A673 (cell line): ENCODE results near the gene HNRNPF. TPM values are rescaled to one million over a fixed set of nuclear protein-coding genes. Genes with fewer than 3 reads are reported as not detected.

ENCODE experiments used
- BruUV-seq: library from RNA; stranded (reverse); fragments of 400-500 nt; replicated peaks from 2 replicates; lab custom pipeline; 2021; lab: Mats Ljungman, UMichigan
- CTCF ChIA-PET: fragments of 300-600 bp; sonication (Branson Sonifier 250); formaldehyde crosslinking; loops from one replicate; lab custom pipeline; 2022; ENCODE audit warnings: antibody characterized with exemption; lab: Charles Lee
- POLR2A ChIA-PET: fragments of 300-600 bp; sonication (Branson Sonifier 250); formaldehyde crosslinking; loops from one replicate; lab custom pipeline; 2022; ENCODE audit warnings: antibody characterized with exemption; ENCODE audit not compliant: low non-redundant PET; lab: Charles Lee
- DNase-seq: peaks from one replicate; pipeline ENCODE4 v3.0.0-alpha.2; 2015; ENCODE audit warnings: low spot score
- H3K27ac ChIP-seq: fragments of 200-600 bp; sonication (generic); 2 replicates; pipeline ENCODE4 v1.5.1; 2016; ENCODE audit warnings: mixed run types, low read depth, mild to moderate bottlenecking, mixed read lengths, antibody characterized with exemption, low read length; ENCODE audit not compliant: poor library complexity, severe bottlenecking
- H3K27me3 ChIP-seq: fragments of 200-600 bp; sonication (generic); replicated peaks from 2 replicates; pipeline ENCODE4 v1.6.1; 2017; ENCODE audit warnings: mixed run types, low read depth, mild to moderate bottlenecking, mixed read lengths, antibody characterized with exemption, low read length; ENCODE audit not compliant: insufficient read depth, poor library complexity
- H3K36me3 ChIP-seq: fragments of 200-600 bp; sonication (generic); 2 replicates; pipeline ENCODE4 v1.6.1; 2016; ENCODE audit warnings: mixed run types, mild to moderate bottlenecking, mixed read lengths, antibody characterized with exemption, low read length; ENCODE audit not compliant: insufficient read depth, poor library complexity, severe bottlenecking
- H3K4me1 ChIP-seq: fragments of 200-600 bp; sonication (generic); 2 replicates; pipeline ENCODE4 v1.6.1; 2017; ENCODE audit warnings: mixed run types, mild to moderate bottlenecking, mixed read lengths, antibody characterized with exemption, low read length; ENCODE audit not compliant: insufficient read depth, poor library complexity, severe bottlenecking
- H3K4me3 ChIP-seq: fragments of 200-600 bp; sonication (generic); 2 replicates; pipeline ENCODE4 v1.5.1; 2016; ENCODE audit warnings: low read depth, mixed run types, mild to moderate bottlenecking, mixed read lengths, low read length; ENCODE audit not compliant: poor library complexity, severe bottlenecking
- H3K9me3 ChIP-seq: fragments of 200-600 bp; sonication (generic); 2 replicates; pipeline ENCODE4 v1.6.1; 2016; ENCODE audit warnings: mixed run types, low read depth, mild to moderate bottlenecking, mixed read lengths, antibody characterized with exemption, low read length; ENCODE audit not compliant: poor library complexity, severe bottlenecking
- EZH2 ChIP-seq: fragments of 200-600 bp; sonication (generic); IDR thresholded peaks from 2 replicates; pipeline ENCODE4 v1.6.1; 2017; ENCODE audit warnings: borderline replicate concordance, low read depth, mild to moderate bottlenecking, mixed read lengths, antibody characterized with exemption, low read length; ENCODE audit not compliant: poor library complexity, severe bottlenecking
- intact Hi-C: fragments of 100-400 bp; cut with micrococcal nuclease; formaldehyde crosslinking; loops from one replicate; pipeline ENCODE4 v1.10.0; 2022; ENCODE audit not compliant: unreplicated experiment
- total RNA-seq: library from RNA; stranded (reverse); gene quantifications from 2 replicates; pipeline ENCODE4 v1.2.3, GENCODE V29; 2021
- TF ChIP-seq, protein P1 (sequence below): fragments of 300-800, 200-600 bp; sonication (generic); conservative IDR thresholded peaks from 2 replicates; pipeline ENCODE4 v1.5.1; 2017; ENCODE audit warnings: low read depth, mild to moderate bottlenecking, antibody characterized with exemption, low read length, moderate library complexity, mixed read lengths

HNRNPF gene
- total RNA-seq, 1 experiment from 2014 or later = 277 TPM

GRCh38 chr10:43444897-43445466 is 36.0 kb upstream of the HNRNPF start:
- Histone ChIP-seq H3K4me1 (no peaks in the 10 kb centered on the region), H3K27me3 (no peaks in the 10 kb centered on the region), H3K36me3 (no peaks in the 10 kb centered on the region), H3K9me3 (no peaks in the 10 kb centered on the region), H3K27ac (no peak overlapping the region), H3K4me3 (no peak overlapping the region)
- intact Hi-C loops = no loop called here
- CTCF ChIA-PET = no interaction called here
- no peak for TF ChIP-seq EZH2
- TF ChIP-seq, protein P1, sequence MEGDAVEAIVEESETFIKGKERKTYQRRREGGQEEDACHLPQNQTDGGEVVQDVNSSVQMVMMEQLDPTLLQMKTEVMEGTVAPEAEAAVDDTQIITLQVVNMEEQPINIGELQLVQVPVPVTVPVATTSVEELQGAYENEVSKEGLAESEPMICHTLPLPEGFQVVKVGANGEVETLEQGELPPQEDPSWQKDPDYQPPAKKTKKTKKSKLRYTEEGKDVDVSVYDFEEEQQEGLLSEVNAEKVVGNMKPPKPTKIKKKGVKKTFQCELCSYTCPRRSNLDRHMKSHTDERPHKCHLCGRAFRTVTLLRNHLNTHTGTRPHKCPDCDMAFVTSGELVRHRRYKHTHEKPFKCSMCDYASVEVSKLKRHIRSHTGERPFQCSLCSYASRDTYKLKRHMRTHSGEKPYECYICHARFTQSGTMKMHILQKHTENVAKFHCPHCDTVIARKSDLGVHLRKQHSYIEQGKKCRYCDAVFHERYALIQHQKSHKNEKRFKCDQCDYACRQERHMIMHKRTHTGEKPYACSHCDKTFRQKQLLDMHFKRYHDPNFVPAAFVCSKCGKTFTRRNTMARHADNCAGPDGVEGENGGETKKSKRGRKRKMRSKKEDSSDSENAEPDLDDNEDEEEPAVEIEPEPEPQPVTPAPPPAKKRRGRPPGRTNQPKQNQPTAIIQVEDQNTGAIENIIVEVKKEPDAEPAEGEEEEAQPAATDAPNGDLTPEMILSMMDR = no peak
- DNase-seq = no peak
- no TSS peak for BruUV-seq
- POLR2A ChIA-PET = no interaction called here

DNA sequence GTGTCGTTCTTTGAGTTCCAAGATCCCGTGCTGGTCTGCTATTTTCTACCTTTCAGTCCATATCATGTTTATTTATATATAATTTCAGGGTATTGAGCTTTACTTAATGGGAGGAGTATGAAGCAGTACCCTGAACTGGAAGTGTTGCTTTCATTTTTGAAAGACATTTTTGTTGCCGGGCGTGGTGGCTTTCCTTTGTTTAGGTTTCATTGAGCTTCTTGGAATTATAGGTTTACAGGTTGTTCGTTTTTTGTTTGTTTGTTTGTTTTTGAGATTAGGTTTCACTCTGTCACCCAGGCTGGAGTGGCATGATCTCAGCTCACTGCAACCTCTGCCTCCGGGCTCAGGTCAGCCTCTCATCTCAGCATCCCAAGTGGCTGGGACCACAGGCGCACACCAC is 35.3 kb upstream of the HNRNPF start:
- Histone ChIP-seq H3K27ac (no peak overlapping the region), H3K9me3 (no peaks in the 10 kb centered on the region), H3K4me1 (no peaks in the 10 kb centered on the region), H3K27me3 (no peaks in the 10 kb centered on the region), H3K4me3 (no peak overlapping the region), H3K36me3 (no peaks in the 10 kb centered on the region)
- intact Hi-C loops = no loop called here
- TF ChIP-seq, protein P1 = no peak
- no peak for TF ChIP-seq EZH2
- ChIA-PET CTCF (no interaction called here), POLR2A (no interaction called here)
- DNase-seq = no peak
- BruUV-seq = no TSS peak

GRCh38 chr10:43440463-43441134 is 31.6 kb upstream of the HNRNPF start:
- no peak for DNase-seq
- intact Hi-C loops = no loop called here
- Histone ChIP-seq H3K4me1 (peaks cover 8% of the 10 kb centered on the region), H3K27me3 (no peaks in the 10 kb centered on the region), H3K4me3 (no peak overlapping the region), H3K36me3 (no peaks in the 10 kb centered on the region), H3K9me3 (no peaks in the 10 kb centered on the region), H3K27ac (no peak overlapping the region)
- CTCF ChIA-PET = no interaction called here
- TF ChIP-seq, protein P1 = no peak
- no peak for TF ChIP-seq EZH2
- POLR2A ChIA-PET = no interaction called here
- BruUV-seq = no TSS peak
